ENCODE measurements around the gene CCDC6. TPM values are rescaled to one million over a fixed set of nuclear protein-coding genes. Genes with fewer than 3 reads are reported as not detected.
A peak's percentile ranks its signal among the peaks of the same experiment; 100 is the strongest.

CCDC6 gene
- total RNA-seq, 1 donor from 2014 or later: 32.3 TPM

DNA sequence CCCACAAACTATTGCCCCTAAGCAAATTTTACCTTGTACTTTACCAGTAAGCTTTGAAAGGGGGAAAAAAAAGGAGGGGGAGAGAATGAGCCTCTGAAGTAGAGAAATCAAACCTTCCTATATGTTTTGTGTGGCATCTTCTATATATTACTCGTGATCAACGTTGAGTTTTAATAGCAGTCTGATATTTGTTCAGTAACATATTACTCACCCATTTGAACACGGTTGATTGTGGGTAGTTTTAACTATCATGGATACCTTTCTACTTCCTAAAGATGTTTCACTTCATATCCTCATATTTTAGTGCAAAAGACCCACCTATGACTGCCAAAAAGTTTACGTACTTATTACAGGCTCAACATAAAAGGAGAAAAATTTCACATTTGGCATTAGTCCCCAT is 54.5 kb downstream of the CCDC6 start:
- no peak for DNase-seq

DNA sequence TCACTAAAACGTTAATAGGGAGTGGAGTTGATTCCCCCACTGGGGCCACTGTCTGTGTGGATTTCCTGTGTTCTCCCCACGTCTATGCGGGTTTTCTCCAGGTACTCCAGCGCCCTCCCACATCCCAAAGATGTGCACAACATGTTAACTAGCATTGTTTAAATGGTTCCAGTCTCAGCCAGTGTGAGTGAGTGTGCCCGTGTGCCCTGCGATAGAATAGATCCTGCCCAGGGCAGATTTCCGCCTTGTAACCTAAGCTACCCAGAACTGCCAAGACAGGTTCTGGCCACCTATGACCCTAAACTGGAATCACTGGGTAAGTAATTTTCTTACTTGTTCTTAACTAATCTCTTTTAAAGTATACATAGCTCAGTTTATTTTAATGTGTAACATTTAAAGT is 58.5 kb downstream of the CCDC6 start:
- no peak for DNase-seq

DNA sequence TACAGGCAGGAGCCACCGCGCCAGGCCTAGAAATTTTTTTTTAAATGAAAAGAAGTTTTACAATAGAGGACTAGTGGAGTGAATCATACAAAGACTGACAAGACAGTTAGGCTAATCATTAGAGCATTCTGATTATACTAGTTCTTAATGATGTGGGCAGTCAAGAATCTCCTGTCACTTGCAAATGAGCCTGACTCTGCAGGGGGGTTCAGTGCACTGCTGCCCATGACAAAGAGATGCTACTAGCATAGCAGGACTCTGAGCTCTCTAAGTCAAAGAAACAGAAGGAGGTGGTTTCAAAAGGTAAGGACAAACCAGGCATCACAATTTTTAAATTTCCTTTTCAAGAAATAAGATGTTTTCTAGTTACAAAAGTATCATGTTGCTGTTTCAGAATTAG is 59.0 kb downstream of the CCDC6 start:
- DNase-seq: no peak

DNA sequence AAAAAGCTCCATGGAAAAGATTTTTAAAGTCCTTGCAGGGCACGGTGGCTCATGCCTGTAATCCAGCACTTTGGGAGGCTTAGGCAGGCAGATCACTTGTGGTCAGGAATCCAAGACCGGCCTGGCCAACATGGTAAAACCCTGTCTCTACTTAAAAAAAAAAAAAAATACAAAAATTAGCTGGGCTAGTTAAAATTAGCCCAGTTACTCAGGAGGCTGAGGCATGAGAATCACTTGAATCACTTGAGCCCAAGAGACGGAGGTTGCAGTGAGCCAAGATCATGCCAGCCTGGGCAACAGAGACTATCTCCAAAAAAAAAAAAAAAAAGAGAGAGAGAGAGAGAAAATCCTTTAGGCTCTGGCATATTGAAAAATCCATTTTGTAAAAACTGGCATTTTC is 61.9 kb downstream of the CCDC6 start:
- DNase-seq: no peak

DNA sequence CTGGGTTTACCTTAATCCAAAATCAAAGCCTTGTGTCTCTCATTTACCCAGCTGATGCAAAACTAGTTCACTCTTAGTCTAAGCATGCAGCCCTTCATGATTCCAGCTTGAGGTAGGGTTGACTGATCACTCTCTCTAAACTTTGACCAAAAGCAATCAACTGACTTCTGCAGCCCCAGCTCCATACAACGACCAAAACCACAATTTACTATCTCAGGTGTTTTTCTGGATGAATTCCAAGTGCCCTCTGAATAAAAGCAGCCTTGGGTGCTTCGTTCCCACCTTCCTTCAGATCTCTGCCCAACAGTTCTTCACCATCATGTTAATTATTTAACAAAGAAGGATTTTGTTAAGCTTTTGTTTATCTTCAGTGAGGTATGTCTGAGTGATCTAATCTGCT is 62.6 kb downstream of the CCDC6 start:
- no peak for DNase-seq

DNA sequence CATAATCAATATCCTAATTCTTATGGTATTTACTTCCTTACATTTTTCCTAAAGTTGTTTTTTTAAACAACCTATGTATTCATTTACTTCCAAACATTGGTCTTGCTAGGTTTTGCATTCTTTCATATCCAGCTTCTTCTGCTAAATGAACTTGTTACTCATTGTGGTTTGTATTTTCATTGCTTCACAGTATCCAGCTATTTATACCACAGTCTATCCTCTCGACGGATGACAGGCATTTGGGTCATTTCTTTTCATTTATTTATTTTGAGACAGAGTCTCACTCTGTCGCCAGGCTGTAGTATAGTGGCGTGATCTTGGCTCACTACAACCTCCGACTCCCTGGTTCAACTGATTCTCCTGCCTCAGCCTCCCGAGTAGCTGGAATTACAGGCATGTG is 66.8 kb downstream of the CCDC6 start:
- no peak for DNase-seq

DNA sequence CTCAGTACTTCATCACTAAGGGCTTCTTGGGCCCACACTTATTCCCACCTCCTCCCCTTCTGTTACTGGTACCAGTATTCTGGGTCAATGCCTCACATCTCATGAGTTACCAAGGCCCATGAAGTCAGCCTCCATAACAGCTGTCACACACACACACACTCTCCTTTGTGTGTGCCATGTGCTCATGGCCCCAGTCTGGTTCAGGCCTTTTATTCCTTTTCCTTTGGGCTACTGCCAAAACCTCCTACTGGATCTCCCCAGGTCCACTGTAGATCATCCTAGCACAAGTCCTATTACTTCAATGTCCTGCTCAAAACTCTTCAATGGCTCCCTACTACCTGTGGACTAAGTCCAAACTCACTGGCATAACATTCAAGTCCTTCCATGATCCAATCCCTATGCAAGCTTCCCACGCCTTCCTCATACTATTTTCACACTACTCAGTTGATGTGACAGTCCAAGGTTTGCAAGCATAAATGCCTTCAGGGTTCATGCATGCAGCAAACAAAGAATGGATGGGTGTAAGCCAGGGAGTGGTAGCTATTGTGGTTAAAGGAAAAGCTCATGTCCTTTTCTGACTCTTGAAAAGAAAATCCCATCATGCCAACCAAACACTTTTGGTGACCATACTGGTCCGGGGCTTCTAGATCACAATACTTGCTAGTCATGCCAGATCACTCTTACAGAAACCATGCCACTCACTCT is 68.1 kb downstream of the CCDC6 start:
- DNase-seq: no peak

DNA sequence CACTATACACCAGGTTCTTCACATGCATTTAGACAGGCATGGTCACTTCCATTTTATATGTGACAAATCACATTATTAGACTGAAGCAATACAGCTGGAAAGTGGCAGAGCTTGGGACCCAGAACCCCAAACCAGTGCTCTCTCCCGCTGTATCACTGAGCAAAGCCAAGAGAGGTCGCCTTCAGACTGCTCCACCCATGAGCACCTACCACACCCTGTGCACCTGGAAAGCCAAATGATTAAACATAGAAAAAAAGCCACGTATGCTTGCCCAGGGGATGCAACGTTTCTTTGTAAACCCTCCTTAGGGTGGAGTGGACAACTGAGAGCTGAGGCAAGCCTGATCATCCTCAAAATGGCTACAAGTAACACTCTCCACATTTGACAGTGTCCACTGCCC is 72.5 kb downstream of the CCDC6 start:
- DNase-seq: no peak

DNA sequence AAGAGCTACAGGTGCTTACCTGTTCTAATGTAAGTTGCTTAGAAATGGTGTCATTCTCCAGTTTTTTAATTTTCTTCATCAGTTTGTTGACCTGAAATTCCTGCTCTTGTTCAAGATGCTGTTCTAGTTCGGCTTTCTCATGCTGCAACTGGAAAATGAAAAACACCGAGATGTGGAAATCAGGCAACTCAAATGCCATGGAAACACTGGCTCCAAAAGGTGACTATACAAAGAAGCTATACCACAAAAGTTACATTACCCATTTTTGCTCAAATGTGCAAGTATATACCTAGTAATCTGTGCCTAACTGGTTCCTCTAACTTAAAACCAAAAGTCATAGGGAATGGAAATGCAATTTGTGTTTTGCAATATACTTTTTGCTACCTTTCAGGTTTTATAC is 73.8 kb downstream of the CCDC6 start:
- no peak for DNase-seq

DNA sequence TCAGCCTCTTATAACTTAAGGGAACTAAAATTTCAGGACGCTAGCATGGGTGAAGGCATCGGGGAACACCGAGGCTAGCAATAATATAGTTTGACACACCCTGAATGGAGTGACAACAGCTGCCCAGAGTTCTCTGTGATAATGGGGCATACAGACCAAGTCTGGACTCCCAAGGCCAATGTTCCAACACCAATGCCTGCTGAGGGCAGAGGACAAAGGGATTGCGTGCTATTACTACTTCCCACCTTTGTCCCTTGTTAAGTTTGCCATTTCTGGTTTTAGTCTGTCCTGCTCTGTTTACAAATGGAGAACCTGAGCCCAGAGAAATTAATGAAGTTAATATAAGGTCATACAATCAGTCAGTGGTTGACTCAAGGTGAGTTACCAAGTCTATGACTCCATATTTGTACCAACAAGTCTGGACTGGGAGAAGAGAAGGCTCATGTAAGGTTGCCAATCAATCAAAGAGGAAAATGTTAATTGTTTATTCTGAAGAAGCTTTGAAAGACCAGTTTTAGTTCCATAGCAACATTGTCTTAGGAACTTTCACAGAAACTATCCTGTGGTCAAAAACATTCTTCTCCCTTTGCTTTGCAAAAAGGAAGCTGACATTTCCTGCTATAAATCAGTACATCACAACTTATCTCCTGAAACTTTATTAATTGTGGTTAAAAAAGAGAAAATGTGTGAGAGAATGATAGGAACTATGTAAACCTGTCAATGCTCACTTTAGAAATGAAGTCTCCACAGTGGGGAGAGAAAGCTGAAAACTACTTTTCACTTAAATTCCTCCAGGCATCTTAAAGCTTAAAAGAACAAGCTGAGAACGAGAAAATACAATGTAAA is 74.5 kb downstream of the CCDC6 start:
- no peak for DNase-seq

DNA sequence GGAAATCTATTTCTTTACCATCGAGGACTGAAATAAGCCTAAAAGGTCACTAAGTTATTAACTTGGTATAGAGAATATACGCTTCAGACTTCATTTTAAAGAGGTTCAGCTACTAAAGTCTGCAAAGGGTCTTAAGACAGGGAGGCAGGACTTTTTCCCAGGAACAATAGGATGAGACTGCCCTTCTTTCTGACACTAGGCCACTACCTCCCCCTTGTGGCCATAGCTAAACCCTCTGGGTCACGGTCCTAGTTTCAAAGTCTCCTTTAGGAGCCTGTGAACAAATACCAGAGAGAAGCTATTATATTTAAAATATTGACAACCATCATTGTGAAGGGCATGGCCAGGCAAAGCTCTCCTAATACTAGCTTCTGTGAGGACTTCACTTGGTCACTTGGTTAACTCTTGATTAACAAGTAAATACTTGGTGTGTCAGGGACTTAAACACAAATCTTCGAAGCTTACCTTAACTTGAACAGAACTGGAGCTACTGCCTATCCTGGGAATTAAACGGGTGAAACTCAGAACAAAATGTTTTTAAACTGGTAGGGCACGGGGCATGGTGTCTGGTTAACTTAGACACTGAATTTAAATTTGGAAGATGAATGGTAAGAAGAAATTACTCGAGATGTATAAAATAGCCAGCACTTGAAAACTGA is 75.6 kb downstream of the CCDC6 start:
- no peak for DNase-seq

DNA sequence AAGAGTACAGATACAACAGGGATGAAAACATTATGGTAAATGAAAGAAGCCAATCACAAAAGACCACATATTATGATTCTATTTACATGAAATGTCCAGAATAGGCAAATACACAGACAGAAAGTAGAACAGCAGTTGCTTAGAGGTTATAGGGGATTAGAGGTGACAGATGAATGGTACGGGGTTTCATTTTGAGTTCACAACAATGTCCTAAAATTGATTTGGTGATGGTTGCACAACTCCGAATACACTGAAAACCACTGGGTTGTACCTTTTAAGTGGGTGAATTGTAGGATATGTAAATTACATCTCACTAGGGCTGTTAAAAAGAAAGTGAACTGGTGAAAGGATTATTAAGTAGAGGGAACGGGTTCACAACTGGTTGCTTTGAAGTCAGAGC is 76.8 kb downstream of the CCDC6 start:
- no peak for DNase-seq

DNA sequence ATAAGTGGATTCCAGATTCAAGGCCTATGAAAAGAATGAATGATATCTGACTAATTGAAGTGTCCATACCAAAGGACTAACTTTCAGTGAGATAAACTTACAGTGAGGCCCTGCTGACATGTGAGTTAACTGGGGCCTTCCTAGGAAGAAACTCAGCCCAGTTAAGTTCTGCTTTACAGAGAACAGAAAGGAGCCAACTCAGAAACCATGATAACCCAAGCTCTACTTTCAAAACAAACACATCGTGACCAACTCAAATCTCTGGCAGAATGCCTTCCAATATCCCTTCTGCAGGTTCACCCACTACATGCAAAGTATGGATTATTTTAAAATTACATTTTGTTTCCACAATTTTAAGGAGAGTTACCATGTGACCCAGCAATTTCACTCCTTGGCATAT is 77.3 kb downstream of the CCDC6 start:
- no peak for DNase-seq

DNA sequence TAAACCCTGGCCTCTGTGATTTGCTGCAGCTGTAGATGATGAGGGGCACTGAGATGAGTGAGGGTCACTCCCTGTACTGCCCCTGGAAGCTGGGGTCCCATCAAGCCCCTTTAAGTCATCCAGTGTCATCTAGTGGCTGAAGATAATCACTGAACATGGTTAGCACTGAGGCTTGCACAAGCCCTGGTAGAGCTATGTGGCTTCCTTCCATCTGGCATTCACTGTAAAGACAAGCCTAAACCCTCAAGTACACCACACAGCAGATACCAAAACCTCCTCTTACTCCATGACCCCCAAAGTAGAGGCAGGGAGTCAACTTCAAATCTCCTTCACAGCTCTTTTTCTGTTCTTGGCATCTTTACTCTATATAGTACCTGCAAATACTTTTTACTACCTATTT is 80.4 kb downstream of the CCDC6 start:
- no peak for DNase-seq

DNA sequence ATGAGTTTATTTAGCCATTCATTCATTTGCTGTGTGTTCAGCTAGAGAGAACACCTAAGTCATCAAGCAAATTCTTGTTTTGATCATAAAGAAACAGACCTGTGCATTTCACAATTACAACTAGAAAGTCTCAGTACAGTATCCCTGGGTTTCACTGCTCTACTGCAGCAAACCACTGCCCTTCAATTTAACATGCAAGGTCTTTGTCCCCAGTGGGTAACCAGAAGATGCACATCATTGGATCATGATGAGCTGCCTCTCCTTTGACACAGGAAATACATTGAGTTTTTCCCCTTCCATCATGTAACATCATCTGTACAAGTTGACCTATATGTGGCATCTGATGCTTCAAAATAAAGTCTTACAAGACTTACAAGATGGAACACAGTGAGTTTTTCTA is 82.6 kb downstream of the CCDC6 start:
- no peak for DNase-seq

DNA sequence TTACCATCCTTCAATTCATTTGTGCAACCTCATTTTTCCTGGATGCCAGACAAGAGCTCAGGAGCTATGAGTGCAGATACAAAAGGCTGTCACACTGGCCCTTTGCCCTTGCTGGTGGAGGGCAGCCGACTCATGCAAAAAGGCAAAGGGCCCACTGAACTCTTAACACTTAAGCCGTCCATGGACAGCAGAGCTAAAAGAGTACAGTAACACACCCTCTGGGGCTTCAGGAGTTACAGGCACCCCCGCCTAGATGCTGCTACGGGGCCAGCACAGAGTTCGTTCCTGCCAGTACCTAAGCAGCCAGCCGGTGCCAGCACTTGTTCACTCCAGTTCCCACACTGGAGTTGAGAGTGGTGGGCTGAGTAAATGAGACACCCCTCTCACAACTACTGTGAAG is 83.2 kb downstream of the CCDC6 start:
- DNase-seq: no peak

DNA sequence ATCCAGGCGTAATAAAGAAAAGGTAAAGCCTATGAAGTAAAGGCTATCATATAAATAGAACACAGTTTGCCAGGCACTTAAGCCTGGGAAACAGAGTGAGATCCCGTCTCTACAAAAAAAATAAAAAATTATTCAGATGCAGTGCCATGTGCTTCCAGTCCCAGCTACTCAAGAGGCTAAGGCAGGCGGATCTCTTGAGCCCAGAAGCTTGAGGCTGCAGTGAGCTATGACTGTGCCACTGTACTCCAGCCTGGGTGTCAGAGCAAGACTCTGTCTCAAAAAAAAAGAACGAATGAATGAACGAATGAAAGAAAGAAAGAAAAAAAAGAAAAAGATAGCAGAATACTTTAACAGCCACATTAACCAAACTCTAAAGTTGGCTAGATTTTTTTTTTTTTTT is 85.9 kb downstream of the CCDC6 start:
- no peak for DNase-seq

DNA sequence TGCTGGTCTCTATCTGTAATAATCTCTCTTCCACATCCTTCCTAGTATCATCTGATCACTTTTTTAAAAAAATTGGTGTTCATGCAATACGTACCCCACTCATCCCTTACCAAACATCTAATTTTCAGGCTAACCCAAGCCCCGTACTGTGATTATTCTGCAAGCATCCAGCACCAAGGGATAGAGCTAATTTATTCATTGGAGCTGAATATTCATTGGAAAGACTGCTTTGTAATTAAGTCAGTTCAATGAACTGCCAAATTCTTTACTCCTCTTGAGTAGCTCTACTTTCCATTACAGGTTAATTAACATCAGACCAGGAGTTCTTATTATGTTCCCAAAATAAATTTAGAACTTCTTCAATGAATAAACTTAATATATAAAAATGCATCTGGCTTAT is 86.7 kb downstream of the CCDC6 start:
- DNase-seq: no peak

DNA sequence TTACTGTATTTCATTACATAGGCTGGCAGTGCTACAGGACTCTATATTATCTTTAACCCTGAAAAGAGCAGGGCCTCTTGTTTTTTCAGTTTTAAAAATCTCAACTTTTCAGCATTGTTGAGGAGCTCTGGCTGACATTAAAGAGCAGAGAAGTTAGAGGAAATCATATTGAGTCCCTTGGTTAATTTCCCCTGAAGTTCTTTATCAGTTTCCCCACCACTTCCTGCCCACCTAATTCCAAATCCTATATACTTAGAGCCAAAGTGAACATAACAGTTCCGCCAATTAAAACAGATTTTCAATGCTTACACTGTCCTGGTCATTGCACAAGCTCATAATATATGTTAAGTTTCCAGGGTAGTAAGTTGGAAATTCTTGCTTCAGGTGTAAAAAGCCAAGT is 87.1 kb downstream of the CCDC6 start:
- no peak for DNase-seq

DNA sequence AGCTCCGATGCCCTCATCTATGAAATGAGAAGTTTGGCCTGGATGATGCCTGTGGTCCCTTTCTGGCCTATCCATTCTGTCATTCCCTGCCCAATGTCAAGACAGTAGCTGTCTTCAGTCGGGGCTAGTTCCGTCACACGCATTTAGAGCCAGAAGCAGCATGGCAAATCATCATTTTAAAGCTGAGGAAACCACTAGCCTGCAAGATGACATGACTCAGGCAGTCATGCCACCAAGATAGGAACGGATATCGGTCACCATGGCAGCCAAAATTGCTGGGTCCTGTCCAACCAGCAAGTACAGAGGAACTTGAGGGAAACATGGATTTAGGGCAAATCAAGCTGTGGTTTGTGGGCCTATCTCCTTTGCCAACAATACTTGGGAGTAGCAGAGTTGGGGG is 88.6 kb downstream of the CCDC6 start:
- peak; percentile 58 for DNase-seq

DNA sequence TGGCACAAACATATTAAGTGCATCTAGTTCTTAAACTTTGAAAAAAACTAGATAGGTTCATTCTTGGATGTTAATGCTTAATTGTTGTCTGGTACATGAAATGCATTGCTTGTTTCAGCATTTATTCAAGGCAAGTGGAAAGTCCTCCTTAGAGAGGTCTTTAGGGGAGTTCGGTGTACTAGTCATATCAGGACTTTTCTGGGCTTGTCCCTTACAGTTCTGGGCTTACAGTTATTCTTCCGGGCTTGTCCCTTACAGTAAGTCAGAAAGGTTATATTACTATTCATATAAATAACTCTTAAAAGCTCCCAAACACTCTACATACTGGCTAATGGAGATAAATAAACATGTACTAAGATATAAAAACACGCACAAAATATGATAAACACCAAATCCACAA is 91.5 kb downstream of the CCDC6 start:
- no peak for DNase-seq

DNA sequence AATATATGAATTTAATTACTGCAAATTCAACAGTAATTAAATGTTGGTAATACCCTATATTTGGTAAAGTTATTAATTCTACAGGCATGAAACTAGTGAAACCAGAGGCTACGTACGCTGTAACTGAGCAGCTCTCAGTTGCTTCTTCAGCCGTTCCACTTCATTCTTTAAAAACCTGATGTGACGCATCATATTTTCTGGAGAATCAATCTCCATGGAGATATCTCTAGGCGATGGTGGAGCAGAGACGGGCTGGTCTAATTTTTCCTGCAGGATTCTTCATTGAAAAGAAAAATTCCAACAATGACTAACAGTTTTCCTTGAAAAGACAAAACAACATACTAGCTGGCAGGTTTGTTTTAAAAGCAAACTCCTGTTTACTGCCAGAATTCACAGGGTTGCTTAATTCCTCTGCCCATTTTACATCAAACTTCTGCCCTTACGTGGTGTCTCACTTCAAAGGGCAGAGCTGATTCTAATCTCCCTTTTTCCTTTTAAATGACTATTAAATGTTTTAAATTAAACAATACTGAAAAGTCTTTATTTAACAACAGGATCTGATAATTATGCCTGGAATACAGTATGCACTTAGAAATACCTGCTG is 93.7 kb downstream of the CCDC6 start:
- no peak for DNase-seq

DNA sequence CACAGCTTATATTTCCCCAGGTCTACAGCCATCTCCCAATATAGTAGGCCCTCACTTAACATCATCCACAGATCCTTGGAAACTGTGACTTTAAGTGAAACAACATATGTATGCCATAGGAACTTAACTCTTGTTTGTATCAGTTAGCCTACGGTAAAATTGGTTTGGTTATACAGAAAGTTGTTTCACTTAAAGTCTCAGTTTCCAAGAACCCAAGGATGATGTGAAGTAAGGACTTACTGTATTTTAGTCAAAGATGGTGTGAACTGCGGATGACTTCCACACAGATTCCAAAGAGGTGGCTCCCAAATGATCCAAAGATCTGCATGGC is 96.7 kb downstream of the CCDC6 start:
- no peak for DNase-seq

Measured in occipital lobe (tissue), 2 donors.